Central memory CD4-positive, alpha-beta T cell (primary cell): ENCODE results near the gene ING1.
"Not testable (repeated sequence)": the region's sequence is repeated elsewhere in the genome, so short reads cannot be mapped to it uniquely, and the experiment has no call there.

Experiments used
- DNase-seq: peaks from one replicate; pipeline ENCODE4 v3.0.0; 2022

The ING1 gene

GRCh38 chr13:110696776-110697175, 16.7 kb upstream of the ING1 start:
- no peak for DNase-seq

GRCh38 chr13:110697842-110698241, 15.7 kb upstream of the ING1 start:
- DNase-seq: no peak

GRCh38 chr13:110698689-110699088, 14.8 kb upstream of the ING1 start:
- no peak for DNase-seq

- DNase-seq: no peak
Measured at GRCh38 chr13:110699148-110700145, 14.1 kb upstream of the ING1 start.

GRCh38 chr13:110700186-110700585, 13.3 kb upstream of the ING1 start:
- DNase-seq: no peak

- no peak for DNase-seq
Measured at GRCh38 chr13:110700641-110701040, 12.9 kb upstream of the ING1 start.

- not testable (repeated sequence) for DNase-seq
Measured at GRCh38 chr13:110701061-110701460, 12.4 kb upstream of the ING1 start.

- no peak for DNase-seq
Measured at GRCh38 chr13:110702089-110702488, 11.4 kb upstream of the ING1 start.

GRCh38 chr13:110702591-110703526, 10.6 kb upstream of the ING1 start:
- DNase-seq: no peak

GRCh38 chr13:110705356-110705825, 8.1 kb upstream of the ING1 start:
- no peak for DNase-seq

- DNase-seq: peak; percentile 86
Measured at GRCh38 chr13:110705826-110706569, 7.5 kb upstream of the ING1 start, which contains the start of gene CARS2. CARS2 (minus strand) TSS chr13:110706116; CDS start chr13:110706093, 23 bp downstream.

GRCh38 chr13:110706570-110707372, 6.7 kb upstream of the ING1 start:
- no peak for DNase-seq

GRCh38 chr13:110712081-110712848, 1.2 kb upstream of the ING1 start:
- peak; percentile 80 for DNase-seq

- peak; percentile 100 for DNase-seq
Measured at GRCh38 chr13:110712849-110713641, 455 bp upstream of the ING1 start.

- DNase-seq: peak; percentile 73
Measured at GRCh38 chr13:110713981-110714796, 689 bp downstream of the ING1 start.

GRCh38 chr13:110714797-110715394, 1.4 kb downstream of the ING1 start:
- DNase-seq: peak; percentile 58

- DNase-seq: peak; percentile 99
Measured at GRCh38 chr13:110715395-110716246, 2.1 kb downstream of the ING1 start.

GRCh38 chr13:110716247-110716515, 2.7 kb downstream of the ING1 start:
- peak; percentile 15 for DNase-seq
